Stomach (tissue), 9 donors: ENCODE data around the gene CASQ1. TPM values are rescaled to one million over a fixed set of nuclear protein-coding genes. Genes with fewer than 3 reads are reported as not detected.

Source experiments
- DNase-seq, 2 donors: peaks; one replicate each; pipeline versions ENCODE4 v3.0.0 to v3.0.0-alpha.2; 2013 to 2019
- H3K27ac ChIP-seq, 5 donors: fragments of 200-600 bp in 4 of 5; sonication (generic) in 4 of 5; one replicate each; pipeline ENCODE4 v1.5.1; 2013 to 2019; ENCODE audit warnings: mild to moderate bottlenecking in 1 of 5, moderate library complexity in 1 of 5
- H3K27me3 ChIP-seq, 3 donors: fragments of 200-600 bp; sonication (generic); one replicate each; pipeline ENCODE4 v1.5.1; 2017 to 2019; ENCODE audit warnings: mixed run types in 1 of 3
- H3K36me3 ChIP-seq, 4 donors: fragments of 200-600 bp; sonication (generic); 1 replicate in 3 of 4; 2 replicates in 1 of 4; pipeline ENCODE4 v1.5.1; 2016 to 2019
- H3K4me1 ChIP-seq, 4 donors: fragments of 200-600 bp; sonication (generic); one replicate each; pipeline ENCODE4 v1.5.1; 2016 to 2019
- H3K4me3 ChIP-seq, 4 donors: fragments of 200-600 bp; sonication (generic) in 3 of 4; one replicate each; pipeline ENCODE4 v1.5.1; 2016 to 2019; ENCODE audit warnings: mild to moderate bottlenecking in 1 of 4
- H3K9me3 ChIP-seq, 4 donors: fragments of 200-600 bp; sonication (generic); one replicate each; pipeline ENCODE4 v1.5.1; 2016 to 2019
- EP300 ChIP-seq: sonication (generic); formaldehyde crosslinking; IDR thresholded peaks from one replicate; pipeline ENCODE4 v1.6.1; 2017; ENCODE audit warnings: antibody characterized with exemption
- POLR2A ChIP-seq, 4 donors: fragments of 450-650 bp; IDR thresholded peaks; one replicate each; pipeline ENCODE4 v1.6.1; 2016; ENCODE audit warnings: antibody characterized with exemption in 4 of 4, control low read depth in 2 of 4, mild to moderate bottlenecking in 1 of 4, moderate library complexity in 1 of 4
- POLR2AphosphoS5 ChIP-seq, 3 donors: sonication (generic); formaldehyde crosslinking; IDR thresholded peaks; one replicate each; pipeline ENCODE4 v1.6.1; 2016; ENCODE audit warnings: antibody characterized with exemption in 3 of 3
- WGBS, 5 donors: extraction: QIAGEN DNeasy Blood & Tissue Kit in 3 of 5; methylation state at CpG; one replicate each; pipeline versions ENCODE4 v1.1.5 to v1.1.7; 2013 to 2018; 5-methylcytosine and 5-hydroxymethylcytosine counted together
- intact Hi-C: fragments of 100-400 bp; cut with DNase I; formaldehyde crosslinking; loops from one replicate; pipeline ENCODE4 v1.15.1; 2023; ENCODE audit warnings: low total_unique reads
- polyA plus RNA-seq, 3 donors: library from polyadenylated mRNA; stranded (reverse); fragments of 200-250 nt; gene quantifications; one replicate each; pipeline ENCODE4 v1.2.3, GENCODE V29; 2013
- total RNA-seq, 5 donors: library from RNA; depleted of rRNA; stranded (reverse); fragments of >200 nt; gene quantifications; one replicate each; pipeline versions ENCODE4 v1.1.0 to v1.2.3, GENCODE V29; 2014 to 2016
- TF ChIP-seq, protein P1 (sequence below), 7 experiments: fragments of 450-650 bp in 4 of 7; fragments of 200-600 bp in 3 of 7; sonication (generic) in 3 of 7; IDR thresholded peaks; one replicate each; pipeline ENCODE4 v1.5.1; 2016 to 2019; ENCODE audit warnings: antibody characterized with exemption in 7 of 7, control low read depth in 2 of 7, mild to moderate bottlenecking in 1 of 7
- donor health status: healthy with polysubstance abuse.
- donor health status: Bipolar disorder and iron deficiency.
- donor health status: healthy.

Gene CASQ1
- total and polyA plus RNA-seq, 8 donors: 0.48 to 0.61 (median 0.55) TPM; not detected in 5

- Histone ChIP-seq H3K4me1 (peaks cover 0 to 38% (median 2%) of the 10 kb centered on the region in 4 donors), H3K27ac (no peak overlapping the region), H3K27me3 (no peaks in the 10 kb centered on the region), H3K9me3 (no peaks in the 10 kb centered on the region), H3K36me3 (peaks cover 61 to 100% (median 97%) of the 10 kb centered on the region in 4 donors), H3K4me3 (no peak overlapping the region)
- no peak for DNase-seq
- 63 to 83% (median 68%) methylated on average over 5 of the region's 5 CpGs for WGBS, 5 donors
- TF ChIP-seq, protein P1, sequence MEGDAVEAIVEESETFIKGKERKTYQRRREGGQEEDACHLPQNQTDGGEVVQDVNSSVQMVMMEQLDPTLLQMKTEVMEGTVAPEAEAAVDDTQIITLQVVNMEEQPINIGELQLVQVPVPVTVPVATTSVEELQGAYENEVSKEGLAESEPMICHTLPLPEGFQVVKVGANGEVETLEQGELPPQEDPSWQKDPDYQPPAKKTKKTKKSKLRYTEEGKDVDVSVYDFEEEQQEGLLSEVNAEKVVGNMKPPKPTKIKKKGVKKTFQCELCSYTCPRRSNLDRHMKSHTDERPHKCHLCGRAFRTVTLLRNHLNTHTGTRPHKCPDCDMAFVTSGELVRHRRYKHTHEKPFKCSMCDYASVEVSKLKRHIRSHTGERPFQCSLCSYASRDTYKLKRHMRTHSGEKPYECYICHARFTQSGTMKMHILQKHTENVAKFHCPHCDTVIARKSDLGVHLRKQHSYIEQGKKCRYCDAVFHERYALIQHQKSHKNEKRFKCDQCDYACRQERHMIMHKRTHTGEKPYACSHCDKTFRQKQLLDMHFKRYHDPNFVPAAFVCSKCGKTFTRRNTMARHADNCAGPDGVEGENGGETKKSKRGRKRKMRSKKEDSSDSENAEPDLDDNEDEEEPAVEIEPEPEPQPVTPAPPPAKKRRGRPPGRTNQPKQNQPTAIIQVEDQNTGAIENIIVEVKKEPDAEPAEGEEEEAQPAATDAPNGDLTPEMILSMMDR (IDR thresholded peaks at IDR 0.05): no peak
- TF ChIP-seq POLR2AphosphoS5 (IDR thresholded peaks at IDR 0.05) (no peak), POLR2A (IDR thresholded peaks at IDR 0.05) (no peak), EP300 (no peak)
- intact Hi-C loops: no loop called here
Observed at GRCh38 chr1:160238408-160238807, 48.0 kb downstream of the CASQ1 start.

- DNase-seq: no peak
- intact Hi-C loops: no loop called here
- no peak overlapping the region for H3K4me3 ChIP-seq
- no peaks in the 10 kb centered on the region for H3K27me3 ChIP-seq
- TF ChIP-seq, protein P1 (IDR thresholded peaks at IDR 0.05): no peak
- TF ChIP-seq POLR2A (IDR thresholded peaks at IDR 0.05): no peak
- peaks cover 0 to 38% (median 0%) of the 10 kb centered on the region in 4 donors for H3K4me1 ChIP-seq
- peaks cover 61 to 99% (median 94%) of the 10 kb centered on the region in 4 donors for H3K36me3 ChIP-seq
- H3K9me3 ChIP-seq: no peaks in the 10 kb centered on the region
- WGBS, 5 donors: 96% methylated on average over 24 of the region's 24 CpGs
- H3K27ac ChIP-seq: no peak overlapping the region
Observed at GRCh38 chr1:160239582-160240299, 49.4 kb downstream of the CASQ1 start.

DNA sequence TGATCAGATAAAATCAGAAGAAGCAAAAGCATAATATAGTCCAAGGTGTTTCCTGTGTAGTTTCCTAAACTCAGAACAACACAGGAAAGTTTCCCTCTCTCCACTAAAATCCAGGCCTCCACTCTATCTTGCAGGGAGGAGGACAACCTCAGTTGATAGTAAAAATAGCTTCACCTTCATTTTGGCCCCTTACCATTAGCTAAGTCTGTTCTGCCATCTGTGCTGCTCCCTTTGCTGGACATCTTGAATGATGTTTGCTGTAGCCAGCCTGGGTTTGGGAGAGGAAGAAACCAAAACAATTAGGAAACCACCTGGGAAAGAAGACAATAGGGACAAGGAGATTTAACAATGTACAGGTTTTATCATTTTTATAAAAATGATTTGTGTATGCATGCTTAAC lies 53.4 kb downstream of the CASQ1 start:
- Histone ChIP-seq H3K4me3 (no peak overlapping the region), H3K27ac (no peak overlapping the region), H3K4me1 (peaks cover 5 to 60% (median 11%) of the 10 kb centered on the region in 4 donors), H3K9me3 (no peaks in the 10 kb centered on the region), H3K36me3 (peaks cover 23 to 59% (median 53%) of the 10 kb centered on the region in 4 donors), H3K27me3 (no peaks in the 10 kb centered on the region)
- no peak for DNase-seq
- intact Hi-C loops: no loop called here
- TF ChIP-seq EP300 (no peak), POLR2A (IDR thresholded peaks at IDR 0.05) (no peak), POLR2AphosphoS5 (IDR thresholded peaks at IDR 0.05) (no peak)
- TF ChIP-seq, protein P1 (IDR thresholded peaks at IDR 0.05): no peak

DNA sequence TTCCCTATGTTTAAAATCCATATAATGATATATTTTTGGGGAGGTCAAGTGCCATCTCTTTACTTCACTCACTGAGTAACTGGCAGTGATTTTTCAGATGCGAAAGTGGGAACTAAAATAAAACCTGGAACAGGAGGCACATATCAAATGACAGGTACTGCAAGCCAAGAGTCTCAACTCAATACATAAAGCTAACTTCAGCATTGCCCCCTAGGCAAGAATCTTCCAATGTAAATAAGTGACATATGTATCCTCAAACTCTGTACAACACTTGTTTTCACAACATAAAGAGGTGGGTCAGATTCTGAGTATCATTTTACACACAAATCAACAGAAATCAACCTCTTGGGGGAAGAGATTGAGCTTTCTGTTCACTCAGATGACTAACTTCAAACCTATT lies 53.8 kb downstream of the CASQ1 start:
- H3K4me1 ChIP-seq: peaks cover 5 to 60% (median 11%) of the 10 kb centered on the region in 4 donors
- DNase-seq: no peak
- no peak overlapping the region for H3K4me3 ChIP-seq
- no peaks in the 10 kb centered on the region for H3K9me3 ChIP-seq
- no peak for TF ChIP-seq EP300
- 60 to 98% (median 83%) methylated on average over 1 of the region's 1 CpG for WGBS, 5 donors
- H3K36me3 ChIP-seq: peaks cover 20 to 55% (median 49%) of the 10 kb centered on the region in 4 donors
- no peaks in the 10 kb centered on the region for H3K27me3 ChIP-seq
- intact Hi-C loops: no loop called here
- H3K27ac ChIP-seq: no peak overlapping the region

- TF ChIP-seq, protein P1 (IDR thresholded peaks at IDR 0.05): no peak
- TF ChIP-seq POLR2A (IDR thresholded peaks at IDR 0.05) (no peak), EP300 (no peak), POLR2AphosphoS5 (IDR thresholded peaks at IDR 0.05) (no peak)
- Histone ChIP-seq H3K27ac (no peak overlapping the region), H3K4me1 (peaks cover 5 to 60% (median 11%) of the 10 kb centered on the region in 4 donors), H3K27me3 (no peaks in the 10 kb centered on the region), H3K36me3 (peaks cover 11 to 46% (median 38%) of the 10 kb centered on the region in 4 donors), H3K4me3 (no peak overlapping the region), H3K9me3 (no peaks in the 10 kb centered on the region)
- DNase-seq: no peak
- 81 to 98% (median 89%) methylated on average over 1 of the region's 1 CpG for WGBS, 5 donors
- intact Hi-C loops: no loop called here
Observed at GRCh38 chr1:160245434-160245833, 55.1 kb downstream of the CASQ1 start.
